PC-9 (cell line): ENCODE measurements around the gene OSBPL8.

Experiments used
- EZH2 ChIP-seq: fragments of 200-600 bp; sonication (generic); IDR thresholded peaks from 2 replicates; pipeline ENCODE4 v1.8.0; 2017; ENCODE audit warnings: antibody characterized with exemption, low read depth
- TF ChIP-seq, protein P1 (sequence below): fragments of 200-600 bp; sonication (generic); conservative IDR thresholded peaks from 2 replicates; pipeline ENCODE4 v1.6.1; 2017; ENCODE audit warnings: mixed run types, antibody characterized with exemption, mild to moderate bottlenecking, moderate library complexity

DNA sequence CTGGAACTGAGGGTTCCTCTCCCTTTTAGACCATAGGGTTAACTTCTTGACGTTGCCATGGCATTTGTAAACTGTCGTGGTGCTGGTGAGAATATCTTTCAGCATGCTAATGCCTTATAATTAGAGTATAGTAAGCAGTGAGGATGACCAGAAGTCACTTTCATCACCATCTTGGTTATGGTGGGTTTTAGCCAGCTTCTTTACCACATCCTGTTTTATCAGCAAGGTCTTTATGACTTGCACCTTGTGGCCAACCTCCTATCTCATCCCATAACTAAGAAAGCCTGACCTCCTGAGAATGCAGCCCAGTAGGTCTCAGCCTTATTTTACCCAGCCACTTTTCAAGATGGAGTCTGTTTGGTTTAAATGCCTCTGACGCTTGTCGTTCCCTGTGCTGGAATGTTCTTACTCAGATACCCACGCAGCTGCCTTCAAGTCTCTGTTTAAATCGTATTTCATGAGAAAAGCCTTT, 255.5 kb downstream of the OSBPL8 start:
- TF ChIP-seq, protein P1, sequence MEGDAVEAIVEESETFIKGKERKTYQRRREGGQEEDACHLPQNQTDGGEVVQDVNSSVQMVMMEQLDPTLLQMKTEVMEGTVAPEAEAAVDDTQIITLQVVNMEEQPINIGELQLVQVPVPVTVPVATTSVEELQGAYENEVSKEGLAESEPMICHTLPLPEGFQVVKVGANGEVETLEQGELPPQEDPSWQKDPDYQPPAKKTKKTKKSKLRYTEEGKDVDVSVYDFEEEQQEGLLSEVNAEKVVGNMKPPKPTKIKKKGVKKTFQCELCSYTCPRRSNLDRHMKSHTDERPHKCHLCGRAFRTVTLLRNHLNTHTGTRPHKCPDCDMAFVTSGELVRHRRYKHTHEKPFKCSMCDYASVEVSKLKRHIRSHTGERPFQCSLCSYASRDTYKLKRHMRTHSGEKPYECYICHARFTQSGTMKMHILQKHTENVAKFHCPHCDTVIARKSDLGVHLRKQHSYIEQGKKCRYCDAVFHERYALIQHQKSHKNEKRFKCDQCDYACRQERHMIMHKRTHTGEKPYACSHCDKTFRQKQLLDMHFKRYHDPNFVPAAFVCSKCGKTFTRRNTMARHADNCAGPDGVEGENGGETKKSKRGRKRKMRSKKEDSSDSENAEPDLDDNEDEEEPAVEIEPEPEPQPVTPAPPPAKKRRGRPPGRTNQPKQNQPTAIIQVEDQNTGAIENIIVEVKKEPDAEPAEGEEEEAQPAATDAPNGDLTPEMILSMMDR: no peak
- TF ChIP-seq EZH2: no peak
